ENCODE data around the gene CPT2. TPM values are rescaled to one million over a fixed set of nuclear protein-coding genes. Genes with fewer than 3 reads are reported as not detected.

The CPT2 gene
- total RNA-seq, 1 experiment from 2014 or later = 19.6 TPM

DNA sequence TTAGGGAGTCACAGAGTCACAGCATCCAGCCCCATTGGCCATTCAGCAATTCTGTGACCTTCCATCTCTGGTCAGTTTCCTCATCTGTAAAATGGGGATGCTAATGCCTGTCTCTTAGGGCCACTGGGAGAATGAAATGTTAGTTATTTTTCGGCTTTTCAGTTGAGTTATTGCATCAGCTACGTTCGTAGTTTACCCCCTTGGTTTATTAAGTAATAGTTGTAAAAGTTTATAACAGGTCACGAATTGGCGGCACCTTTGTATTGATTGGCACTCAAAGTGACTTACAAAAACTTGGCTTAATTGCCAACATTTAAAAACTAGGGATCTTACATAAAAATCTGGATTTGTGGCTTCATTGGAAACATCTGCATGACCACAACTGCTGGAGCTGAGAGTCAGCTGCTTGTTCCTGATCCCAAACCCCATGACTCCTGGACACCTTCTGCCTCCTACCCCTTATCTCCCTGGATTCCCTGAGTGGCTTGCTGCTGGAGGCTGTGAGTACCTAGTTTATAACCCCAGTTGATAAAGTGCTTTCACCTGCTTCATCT, 31.1 kb upstream of the CPT2 start:
- CTCF ChIA-PET = interaction anchor here (1.9 kb wide), 1 partner anchor 17 kb away, joined by 6 read pairs; no protein-coding TSS in a partner anchor
- POLR2A ChIA-PET = interaction anchor here (0.6 kb wide), 1 partner anchor 28 kb away, joined by 3 read pairs; no protein-coding TSS in a partner anchor
- no peaks in the 10 kb centered on the region for H3K36me3 Mint-ChIP-seq (ENCODE audit: insufficient read depth, unreplicated experiment)

GRCh38 chr1:53166366-53166765, 30.3 kb upstream of the CPT2 start:
- Mint-ChIP-seq H3K4me3 (ENCODE audit: unreplicated experiment) (no peak overlapping the region), H3K27ac (ENCODE audit: low read depth, unreplicated experiment) (no peak overlapping the region), H3K27me3 (ENCODE audit: insufficient read depth, unreplicated experiment) (peaks cover 21% of the 10 kb centered on the region), H3K9me3 (ENCODE audit: unreplicated experiment) (no peaks in the 10 kb centered on the region), H3K36me3 (ENCODE audit: insufficient read depth, unreplicated experiment) (no peaks in the 10 kb centered on the region), H3K4me1 (ENCODE audit: insufficient read depth, unreplicated experiment) (no peaks in the 10 kb centered on the region)
- BruUV-seq (replicated peaks) = no TSS peak
- intact Hi-C loops (cut with micrococcal nuclease) = no loop called here
- ChIA-PET POLR2A (no interaction called here), CTCF (interaction anchor here (0.7 to 1.9 kb wide), 4 partner anchors 14 to 1203 kb away, joined by 3 to 6 read pairs (median 3); no protein-coding TSS in a partner anchor)
- TF ChIP-seq, protein P1, sequence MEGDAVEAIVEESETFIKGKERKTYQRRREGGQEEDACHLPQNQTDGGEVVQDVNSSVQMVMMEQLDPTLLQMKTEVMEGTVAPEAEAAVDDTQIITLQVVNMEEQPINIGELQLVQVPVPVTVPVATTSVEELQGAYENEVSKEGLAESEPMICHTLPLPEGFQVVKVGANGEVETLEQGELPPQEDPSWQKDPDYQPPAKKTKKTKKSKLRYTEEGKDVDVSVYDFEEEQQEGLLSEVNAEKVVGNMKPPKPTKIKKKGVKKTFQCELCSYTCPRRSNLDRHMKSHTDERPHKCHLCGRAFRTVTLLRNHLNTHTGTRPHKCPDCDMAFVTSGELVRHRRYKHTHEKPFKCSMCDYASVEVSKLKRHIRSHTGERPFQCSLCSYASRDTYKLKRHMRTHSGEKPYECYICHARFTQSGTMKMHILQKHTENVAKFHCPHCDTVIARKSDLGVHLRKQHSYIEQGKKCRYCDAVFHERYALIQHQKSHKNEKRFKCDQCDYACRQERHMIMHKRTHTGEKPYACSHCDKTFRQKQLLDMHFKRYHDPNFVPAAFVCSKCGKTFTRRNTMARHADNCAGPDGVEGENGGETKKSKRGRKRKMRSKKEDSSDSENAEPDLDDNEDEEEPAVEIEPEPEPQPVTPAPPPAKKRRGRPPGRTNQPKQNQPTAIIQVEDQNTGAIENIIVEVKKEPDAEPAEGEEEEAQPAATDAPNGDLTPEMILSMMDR (IDR thresholded peaks at IDR 0.05; ENCODE audit: unreplicated experiment) = no peak
- no peak for DNase-seq (ENCODE audit: unreplicated experiment)

More for the DNA sequence above, 31.1 kb upstream of the CPT2 start:
- Mint-ChIP-seq H3K27ac (ENCODE audit: low read depth, unreplicated experiment) (no peak overlapping the region), H3K4me1 (ENCODE audit: insufficient read depth, unreplicated experiment) (no peaks in the 10 kb centered on the region), H3K9me3 (ENCODE audit: unreplicated experiment) (no peaks in the 10 kb centered on the region), H3K27me3 (ENCODE audit: insufficient read depth, unreplicated experiment) (peaks cover 21% of the 10 kb centered on the region), H3K4me3 (ENCODE audit: unreplicated experiment) (no peak overlapping the region)
- TF ChIP-seq, protein P1 (IDR thresholded peaks at IDR 0.05; ENCODE audit: unreplicated experiment) = no peak
- BruUV-seq (replicated peaks) = no TSS peak
- intact Hi-C loops (cut with micrococcal nuclease) = no loop called here
- no peak for DNase-seq (ENCODE audit: unreplicated experiment)

GRCh38 chr1:53166912-53167311, 29.7 kb upstream of the CPT2 start:
- POLR2A ChIA-PET = interaction anchor here (0.7 kb wide), 1 partner anchor 25 kb away, joined by 3 read pairs; no protein-coding TSS in a partner anchor

GRCh38 chr1:53172426-53173128, 24.0 kb upstream of the CPT2 start:
- intact Hi-C loops (cut with micrococcal nuclease) = no loop called here
- no peak overlapping the region for H3K4me3 Mint-ChIP-seq (ENCODE audit: unreplicated experiment)
- no peak overlapping the region for H3K27ac Mint-ChIP-seq (ENCODE audit: low read depth, unreplicated experiment)
- peak; percentile 46 for DNase-seq (ENCODE audit: unreplicated experiment)
- H3K27me3 Mint-ChIP-seq (ENCODE audit: insufficient read depth, unreplicated experiment) = peaks cover 32% of the 10 kb centered on the region
- no peaks in the 10 kb centered on the region for H3K9me3 Mint-ChIP-seq (ENCODE audit: unreplicated experiment)
- no TSS peak for BruUV-seq (replicated peaks)
- ChIA-PET CTCF (interaction anchor here (0.7 to 2.8 kb wide), 3 partner anchors 8 to 10 kb away, joined by 4 to 11 read pairs (median 4); no protein-coding TSS in a partner anchor), POLR2A (no interaction called here)
- H3K36me3 Mint-ChIP-seq (ENCODE audit: insufficient read depth, unreplicated experiment) = no peaks in the 10 kb centered on the region
- H3K4me1 Mint-ChIP-seq (ENCODE audit: insufficient read depth, unreplicated experiment) = peaks cover 8% of the 10 kb centered on the region
- TF ChIP-seq, protein P1 (IDR thresholded peaks at IDR 0.05; ENCODE audit: unreplicated experiment) = no peak

More at GRCh38 chr1:53166912-53167311, 29.7 kb upstream of the CPT2 start:
- DNase-seq (ENCODE audit: unreplicated experiment) = no peak
- CTCF ChIA-PET = interaction anchor here (0.7 to 1.9 kb wide), 5 partner anchors 14 to 1203 kb away, joined by 3 to 6 read pairs (median 3); no protein-coding TSS in a partner anchor
- Mint-ChIP-seq H3K27me3 (ENCODE audit: insufficient read depth, unreplicated experiment) (peaks cover 22% of the 10 kb centered on the region), H3K4me1 (ENCODE audit: insufficient read depth, unreplicated experiment) (no peaks in the 10 kb centered on the region), H3K36me3 (ENCODE audit: insufficient read depth, unreplicated experiment) (no peaks in the 10 kb centered on the region), H3K4me3 (ENCODE audit: unreplicated experiment) (no peak overlapping the region), H3K9me3 (ENCODE audit: unreplicated experiment) (no peaks in the 10 kb centered on the region), H3K27ac (ENCODE audit: low read depth, unreplicated experiment) (no peak overlapping the region)
- BruUV-seq (replicated peaks) = no TSS peak
- TF ChIP-seq, protein P1 (IDR thresholded peaks at IDR 0.05; ENCODE audit: unreplicated experiment) = no peak
- intact Hi-C loops (cut with micrococcal nuclease) = no loop called here
